Nephron (organoid): ENCODE measurements around the gene CCDC88C.

Experiments
- H3K27ac Mint-ChIP-seq, 3 experiments: 2 replicates each; pipeline ENCODE4 v1.8.0; 2020; ENCODE audit warnings: mixed read lengths in 3 of 3, mild to moderate bottlenecking in 2 of 3, moderate library complexity in 1 of 3
- H3K27me3 Mint-ChIP-seq: 2 replicates; pipeline ENCODE4 v1.8.0; 2021; ENCODE audit warnings: low read depth, mild to moderate bottlenecking, moderate library complexity, mixed read lengths
- H3K36me3 Mint-ChIP-seq: 2 replicates; pipeline ENCODE4 v1.8.0; 2020; ENCODE audit warnings: low read depth, mixed read lengths
- H3K4me1 Mint-ChIP-seq: 2 replicates; pipeline ENCODE4 v1.8.0; 2020; ENCODE audit warnings: mixed read lengths
- H3K4me3 Mint-ChIP-seq, 3 experiments: 2 replicates each; pipeline ENCODE4 v1.8.0; 2020; ENCODE audit warnings: mild to moderate bottlenecking in 3 of 3, mixed read lengths in 3 of 3, moderate library complexity in 2 of 3
- H3K9me3 Mint-ChIP-seq: 2 replicates; pipeline ENCODE4 v1.8.0; 2020; ENCODE audit warnings: mixed read lengths
- CTCF ChIP-seq, 3 experiments: fragments of 200-600 bp; sonication (generic); IDR thresholded peaks; one replicate each; pipeline ENCODE4 v1.5.0; 2021; ENCODE audit warnings: antibody characterized with exemption in 3 of 3; ENCODE audit not compliant: unreplicated experiment in 3 of 3

Gene CCDC88C

GRCh38 chr14:91330856-91331255 lies 86.8 kb downstream of the CCDC88C start:
- no peaks in the 10 kb centered on the region for H3K36me3 Mint-ChIP-seq
- H3K4me1 Mint-ChIP-seq = peaks cover 81% of the 10 kb centered on the region
- peak overlapping the region in 1 of 3 experiments; percentile 21 for H3K4me3 Mint-ChIP-seq
- H3K27me3 Mint-ChIP-seq = peaks cover 13% of the 10 kb centered on the region
- peak overlapping the region in 2 of 3 experiments; percentile 17 to 80 for H3K27ac Mint-ChIP-seq
- no peaks in the 10 kb centered on the region for H3K9me3 Mint-ChIP-seq
- TF ChIP-seq CTCF (IDR thresholded peaks at IDR 0.05; ENCODE audit: unreplicated experiment in 3 of 3) = no peak

GRCh38 chr14:91330096-91330696 lies 87.4 kb downstream of the CCDC88C start:
- Mint-ChIP-seq H3K36me3 (no peaks in the 10 kb centered on the region), H3K4me1 (peaks cover 80% of the 10 kb centered on the region), H3K4me3 (no peak overlapping the region), H3K27me3 (peaks cover 9% of the 10 kb centered on the region), H3K9me3 (no peaks in the 10 kb centered on the region), H3K27ac (peak overlapping the region; percentile 17 to 80 (median 53))
- no peak for TF ChIP-seq CTCF (IDR thresholded peaks at IDR 0.05; ENCODE audit: unreplicated experiment in 3 of 3)

- Mint-ChIP-seq H3K9me3 (no peaks in the 10 kb centered on the region), H3K4me3 (no peak overlapping the region), H3K27ac (peak overlapping the region; percentile 17 to 80 (median 53)), H3K27me3 (peaks cover 9% of the 10 kb centered on the region), H3K4me1 (peaks cover 84% of the 10 kb centered on the region), H3K36me3 (no peaks in the 10 kb centered on the region)
- no peak for TF ChIP-seq CTCF (IDR thresholded peaks at IDR 0.05; ENCODE audit: unreplicated experiment in 3 of 3)
Observed at GRCh38 chr14:91329486-91330014, 88.1 kb downstream of the CCDC88C start.

- TF ChIP-seq CTCF (IDR thresholded peaks at IDR 0.05; ENCODE audit: unreplicated experiment in 3 of 3) = no peak
- no peaks in the 10 kb centered on the region for H3K36me3 Mint-ChIP-seq
- peaks cover 92% of the 10 kb centered on the region for H3K4me1 Mint-ChIP-seq
- H3K27me3 Mint-ChIP-seq = peaks cover 9% of the 10 kb centered on the region
- peak overlapping the region in 2 of 3 experiments; percentile 65 to 66 for H3K27ac Mint-ChIP-seq
- H3K9me3 Mint-ChIP-seq = no peaks in the 10 kb centered on the region
- H3K4me3 Mint-ChIP-seq = no peak overlapping the region
Observed at GRCh38 chr14:91328313-91329050, 89.1 kb downstream of the CCDC88C start.

- peaks cover 9% of the 10 kb centered on the region for H3K27me3 Mint-ChIP-seq
- H3K36me3 Mint-ChIP-seq = no peaks in the 10 kb centered on the region
- no peak overlapping the region for H3K4me3 Mint-ChIP-seq
- H3K9me3 Mint-ChIP-seq = no peaks in the 10 kb centered on the region
- TF ChIP-seq CTCF (IDR thresholded peaks at IDR 0.05; ENCODE audit: unreplicated experiment in 3 of 3) = no peak
- H3K4me1 Mint-ChIP-seq = peaks cover 86% of the 10 kb centered on the region
- H3K27ac Mint-ChIP-seq = peak overlapping the region in 2 of 3 experiments; percentile 65 to 91
Observed at GRCh38 chr14:91327661-91328312, 89.8 kb downstream of the CCDC88C start.
